NCI-H2227 (cell line): ENCODE data around the gene UFC1.

Source experiments
- DNase-seq: peaks from one replicate; lab custom pipeline; 2025; ENCODE audit not compliant: unreplicated experiment; lab: John Stamatoyannopoulos, UW

The UFC1 gene

DNA sequence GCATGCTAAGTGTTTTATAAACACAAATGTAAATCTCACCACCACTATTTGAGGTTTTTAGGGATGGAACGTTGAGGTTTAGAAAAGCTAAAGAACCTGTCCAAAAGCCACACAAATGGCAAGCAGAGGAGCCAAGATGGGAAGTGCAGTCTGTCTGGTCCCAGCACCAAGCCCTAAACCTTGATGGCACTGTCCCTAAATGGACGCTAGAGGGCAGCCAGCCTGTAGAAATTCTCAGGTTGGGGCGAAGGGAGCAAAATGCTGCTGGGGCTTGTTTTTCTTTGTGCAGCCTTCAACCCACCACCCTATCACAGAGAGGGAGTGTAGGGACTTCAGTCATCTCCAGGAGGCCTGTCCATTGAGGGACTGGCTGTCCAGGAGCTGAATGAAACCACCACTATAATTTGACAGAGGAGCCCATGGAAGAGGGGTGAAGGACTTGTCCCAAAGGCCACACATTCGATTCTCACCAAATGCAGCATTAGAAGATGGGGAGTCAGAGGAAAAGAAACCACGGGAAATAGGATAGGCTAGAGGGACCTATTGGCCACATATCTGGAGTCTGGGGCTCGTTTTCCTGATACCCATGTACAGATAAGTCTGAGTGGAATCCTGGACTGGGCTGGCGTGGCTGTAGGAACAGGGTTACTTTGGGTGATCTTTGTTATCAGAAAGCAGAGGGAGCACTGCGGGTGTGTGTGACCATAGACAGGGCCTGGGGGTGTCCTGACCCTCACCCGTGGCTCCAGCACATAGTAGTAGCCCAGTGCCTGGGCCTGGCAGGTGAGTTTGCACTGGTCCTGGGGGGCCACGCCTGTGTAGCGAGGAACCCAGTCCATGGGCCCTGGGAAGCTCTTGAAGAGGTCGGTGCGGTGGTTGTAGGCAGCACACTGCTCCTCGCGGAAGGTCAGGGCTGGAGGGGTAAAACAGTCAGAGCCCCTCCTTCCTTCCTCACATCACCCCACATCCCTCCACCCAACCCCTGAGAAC, 39.0 kb downstream of the UFC1 start:
- peak; percentile 87 for DNase-seq

DNA sequence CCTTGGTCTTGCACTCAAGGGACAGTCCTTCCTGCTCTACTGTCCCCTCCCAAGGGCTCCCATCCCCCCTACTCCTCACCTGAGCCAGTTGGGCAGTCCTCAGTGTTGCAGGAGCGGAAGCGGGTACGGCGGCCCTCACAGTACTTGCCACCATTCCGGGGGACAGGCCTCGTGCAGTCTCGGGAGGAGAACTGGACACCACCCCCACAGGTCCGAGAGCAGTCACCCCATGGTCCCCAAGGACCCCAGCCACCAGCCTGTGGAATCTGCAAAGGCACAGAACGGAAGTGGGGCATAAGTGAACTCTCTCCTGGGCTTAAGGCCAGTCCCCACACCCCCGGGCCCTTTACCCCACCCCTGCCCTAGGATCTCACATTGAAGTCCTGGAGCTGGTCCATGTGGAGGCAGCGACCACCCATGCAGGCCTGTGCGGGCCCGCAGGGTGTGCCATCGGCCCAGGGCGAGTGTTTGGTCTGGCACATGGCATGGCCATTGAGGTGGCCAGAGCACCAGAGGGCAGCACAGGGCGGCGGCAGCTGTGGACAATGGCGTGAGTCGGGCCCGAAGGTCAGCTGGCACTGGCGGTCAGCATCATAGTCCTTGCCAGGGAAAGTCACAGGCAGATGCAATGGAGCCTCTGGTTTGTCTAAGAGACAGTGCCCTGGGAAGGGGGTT, 39.9 kb downstream of the UFC1 start:
- DNase-seq: no peak

DNA sequence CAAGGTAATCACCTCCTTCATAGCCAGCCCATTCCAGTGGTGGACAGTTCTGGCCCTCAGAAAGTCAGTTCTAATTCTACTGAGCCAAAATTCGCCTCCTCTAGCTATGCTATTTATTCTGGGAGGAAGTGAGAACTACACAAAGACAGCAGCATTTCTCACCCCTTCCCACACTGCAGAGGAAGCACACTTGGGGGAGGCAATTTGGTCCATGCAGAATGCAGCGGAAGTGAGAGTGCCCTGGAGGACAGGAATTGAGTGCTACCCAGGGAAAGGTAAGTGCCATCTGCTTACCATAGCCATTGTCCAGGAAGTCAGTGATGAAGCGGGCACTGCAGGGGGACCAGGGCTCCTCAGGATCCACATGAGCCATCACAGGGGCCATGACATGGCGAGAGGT, 41.4 kb downstream of the UFC1 start:
- no peak for DNase-seq

DNA sequence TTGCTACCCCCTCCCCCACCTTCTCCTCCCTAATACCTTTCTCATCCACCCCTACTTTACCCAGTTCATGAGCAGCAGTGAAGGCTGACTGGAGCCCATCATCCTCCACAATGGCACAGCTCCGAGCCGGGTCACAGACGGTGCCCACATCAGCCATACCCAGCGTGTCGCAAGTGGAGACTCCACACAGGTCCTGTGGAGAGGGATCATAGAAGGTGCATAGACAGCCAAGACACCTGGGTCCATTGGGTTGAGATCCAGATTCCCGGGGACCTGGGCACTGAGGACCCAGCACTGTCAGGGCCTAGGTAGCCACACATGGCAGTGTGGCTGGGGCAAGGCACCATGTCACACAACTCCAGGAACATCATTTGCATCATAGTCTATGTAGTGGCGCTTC, 42.3 kb downstream of the UFC1 start:
- no peak for DNase-seq

DNA sequence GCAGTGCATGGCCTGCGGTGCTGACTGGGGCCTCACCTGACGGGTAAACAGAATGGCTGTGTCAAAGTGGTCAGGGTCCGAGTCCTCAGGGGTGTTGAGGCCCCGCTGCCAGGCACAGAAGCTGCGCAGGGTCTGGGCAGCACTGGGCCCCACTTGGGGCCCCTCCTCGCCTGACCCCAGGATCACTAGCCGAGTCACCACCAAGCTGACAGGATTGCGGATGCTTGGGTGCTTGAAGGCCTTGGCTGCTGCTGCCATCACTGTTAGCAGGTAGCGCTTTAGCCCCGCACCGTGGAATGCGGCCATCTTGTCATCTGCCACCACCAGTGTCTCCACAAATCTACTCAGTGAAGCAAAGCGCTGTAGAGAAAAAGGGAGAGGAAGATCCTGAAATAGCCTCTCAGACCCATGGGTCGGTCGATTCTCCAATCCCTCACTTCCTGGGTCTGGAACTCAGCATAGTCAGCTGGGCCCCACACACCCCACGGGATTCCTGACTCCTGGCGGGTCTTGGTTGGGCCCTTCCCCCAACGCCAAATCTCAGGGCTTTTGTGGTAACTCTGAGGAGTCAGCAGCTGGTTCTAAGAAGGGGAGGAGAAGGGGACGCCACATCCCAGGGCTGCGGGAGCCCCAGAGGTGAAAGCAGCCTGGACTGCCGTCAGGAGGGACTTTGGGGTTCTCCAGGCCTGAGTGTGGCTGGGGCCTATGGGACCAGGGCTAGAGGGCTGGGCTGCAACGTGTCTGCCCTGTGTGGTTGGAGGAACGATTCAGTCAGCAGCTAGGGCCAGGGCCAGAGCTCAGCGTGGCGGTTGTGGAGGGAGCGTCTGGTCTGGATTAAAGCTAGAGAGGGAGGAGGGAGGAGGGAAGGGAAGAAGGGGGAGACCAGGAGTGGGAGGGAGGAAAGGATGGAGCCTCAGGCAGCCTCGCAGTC, 43.0 kb downstream of the UFC1 start:
- DNase-seq: no peak

DNA sequence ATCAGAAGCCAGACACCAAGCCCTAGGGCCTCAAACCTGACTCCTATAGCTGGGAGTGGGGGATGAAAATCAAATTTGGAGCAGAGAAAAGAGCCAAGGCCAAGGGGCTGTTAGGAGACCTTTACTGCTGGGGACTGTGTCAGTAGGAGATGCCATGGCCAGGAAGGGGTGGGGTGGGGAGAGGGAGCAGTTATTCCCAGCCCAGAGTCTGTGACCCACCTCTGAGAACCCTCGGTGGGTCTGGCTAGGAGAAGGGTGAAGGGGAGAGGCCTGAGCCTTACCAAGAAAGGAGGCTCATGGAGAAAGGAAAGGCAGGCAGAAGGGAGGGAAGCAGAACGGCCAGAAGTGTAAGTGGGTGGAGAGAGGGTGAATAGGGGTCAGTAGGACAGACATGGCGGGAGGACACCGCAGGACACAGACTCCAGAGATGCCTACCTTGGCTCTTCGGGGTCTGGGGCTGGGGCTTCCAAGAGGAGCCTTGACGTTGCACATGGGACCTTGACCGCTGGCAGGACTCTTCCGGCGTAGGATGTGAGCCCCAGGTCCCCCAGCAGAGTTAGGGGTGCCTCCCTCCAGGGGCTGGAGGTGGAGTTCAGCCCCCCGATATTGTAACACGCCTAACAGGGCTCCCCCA, 43.9 kb downstream of the UFC1 start:
- DNase-seq: no peak

DNA sequence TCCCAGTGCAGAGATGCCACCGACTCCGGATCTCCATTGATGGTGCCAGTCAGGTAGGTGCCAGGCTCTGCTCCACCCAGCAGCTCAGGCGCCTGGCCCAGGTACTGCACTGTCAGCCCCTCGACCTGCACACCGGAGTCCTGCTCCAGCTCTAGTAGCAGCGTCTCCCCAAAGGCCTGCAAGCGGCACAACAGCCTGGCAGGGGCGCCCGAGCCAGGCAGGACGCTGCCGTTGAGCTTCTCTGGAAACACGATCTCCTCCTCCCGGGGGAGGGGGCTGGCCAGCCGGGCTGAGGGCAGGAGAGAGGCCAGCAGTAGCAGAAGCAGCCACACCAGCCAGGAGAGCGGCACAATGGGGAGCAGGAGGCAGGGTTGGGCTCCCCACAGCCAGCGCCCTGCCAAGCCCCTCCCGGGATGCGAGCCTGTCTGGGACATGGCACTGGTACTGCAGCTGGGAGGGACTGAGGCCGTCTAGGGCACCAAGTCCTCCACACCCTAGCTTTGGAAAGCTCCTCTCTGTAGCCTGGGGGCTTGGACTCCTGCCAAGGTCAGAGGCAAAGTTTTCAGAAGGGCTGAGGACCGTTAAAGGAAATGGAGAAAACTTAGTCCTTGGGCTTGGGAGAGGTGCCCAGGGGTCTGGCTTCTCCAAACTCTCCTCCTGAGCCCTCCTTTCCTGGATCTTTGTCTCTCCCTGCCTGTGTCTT, 44.6 kb downstream of the UFC1 start:
- DNase-seq: peak; percentile 43

DNA sequence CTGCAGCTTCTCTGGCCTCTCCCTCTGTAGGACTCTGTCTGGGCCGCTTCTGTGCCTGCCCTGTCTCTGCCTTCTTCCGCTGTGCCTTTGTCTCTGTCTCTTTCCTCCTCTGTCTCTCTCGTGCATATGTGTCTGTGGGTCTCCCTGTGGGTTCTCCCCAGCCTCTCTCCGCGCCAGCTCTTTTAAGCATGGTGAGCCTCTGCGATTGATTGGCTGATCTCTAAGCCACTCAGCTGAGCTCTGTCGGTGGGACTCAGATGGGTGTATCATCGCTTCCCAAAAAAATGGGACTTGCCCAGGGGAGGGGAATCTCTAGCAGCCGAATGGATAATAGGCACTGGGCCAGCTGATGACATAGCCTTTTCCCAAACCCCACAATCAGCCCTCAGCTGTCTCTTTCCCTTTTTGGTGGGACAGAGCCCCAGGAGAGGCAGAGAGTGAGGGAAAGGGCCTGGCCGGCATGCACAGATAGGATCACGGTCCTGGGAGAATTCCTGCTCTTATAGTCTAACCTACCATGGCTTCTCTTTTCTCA, 45.2 kb downstream of the UFC1 start, which contains the start of gene ADAMTS4:
TSS of gene ADAMTS4 (minus strand) at position 158 of the 535 bp plus-strand sequence. CDS start 427 bp downstream, outside the sequence.
- no peak for DNase-seq

DNA sequence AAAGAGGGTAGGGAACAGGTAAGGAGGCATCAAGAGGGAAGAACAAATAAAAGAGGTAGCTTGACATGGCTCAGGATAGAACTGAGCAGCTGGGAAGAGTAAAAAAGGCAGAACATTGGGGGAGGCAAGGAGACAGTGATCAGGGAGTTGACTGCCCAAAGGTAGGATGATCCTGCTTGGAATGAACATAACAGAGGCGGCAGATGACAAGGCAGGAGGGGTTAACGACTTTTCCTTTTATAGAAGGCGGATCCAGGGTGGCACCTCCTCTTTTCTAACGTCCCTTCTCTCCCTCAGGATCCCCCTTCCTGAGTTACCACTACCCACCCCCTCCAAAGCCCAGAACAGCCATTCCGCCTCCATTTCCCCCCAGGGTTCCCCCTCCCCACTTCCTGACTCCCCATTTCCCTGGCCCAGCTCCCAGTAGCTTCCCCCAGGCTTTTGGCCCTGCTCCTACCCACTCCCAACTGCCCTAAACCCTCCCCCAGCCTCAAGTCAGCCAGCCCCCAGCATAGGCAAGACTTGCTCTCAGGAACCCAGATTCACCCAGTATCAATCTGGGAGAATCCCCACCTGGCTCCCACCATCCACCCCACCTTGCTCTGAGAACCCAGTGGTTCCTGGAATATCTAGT, 45.8 kb downstream of the UFC1 start:
- no peak for DNase-seq

DNA sequence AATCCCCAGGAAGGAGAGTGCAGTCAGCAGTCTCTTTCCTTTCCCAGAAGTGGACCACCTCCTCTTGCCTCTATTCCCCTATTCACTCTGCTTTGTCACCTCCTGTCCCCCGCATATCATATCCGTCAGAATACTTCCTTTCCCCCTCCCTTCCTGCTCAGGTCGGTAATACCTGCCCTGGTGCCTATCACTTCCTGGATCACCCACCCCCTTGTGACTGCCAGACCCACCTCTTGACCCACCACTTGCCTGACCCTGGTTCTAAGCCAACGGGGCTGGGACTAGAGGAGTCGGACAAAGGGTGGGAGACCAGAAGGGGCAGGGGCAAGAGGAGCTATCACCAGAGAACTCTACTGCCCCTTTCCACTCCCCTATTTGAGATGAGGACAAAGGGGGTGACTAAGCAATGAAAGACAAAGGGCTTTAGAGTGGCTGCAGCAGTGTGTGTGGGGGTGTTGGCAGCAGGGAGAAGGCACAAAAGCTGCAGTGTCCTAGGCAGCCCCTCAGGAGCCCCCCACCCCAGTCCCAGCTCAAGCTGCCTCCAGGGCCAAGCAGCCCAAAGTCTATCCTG, 46.7 kb downstream of the UFC1 start:
- DNase-seq: no peak

DNA sequence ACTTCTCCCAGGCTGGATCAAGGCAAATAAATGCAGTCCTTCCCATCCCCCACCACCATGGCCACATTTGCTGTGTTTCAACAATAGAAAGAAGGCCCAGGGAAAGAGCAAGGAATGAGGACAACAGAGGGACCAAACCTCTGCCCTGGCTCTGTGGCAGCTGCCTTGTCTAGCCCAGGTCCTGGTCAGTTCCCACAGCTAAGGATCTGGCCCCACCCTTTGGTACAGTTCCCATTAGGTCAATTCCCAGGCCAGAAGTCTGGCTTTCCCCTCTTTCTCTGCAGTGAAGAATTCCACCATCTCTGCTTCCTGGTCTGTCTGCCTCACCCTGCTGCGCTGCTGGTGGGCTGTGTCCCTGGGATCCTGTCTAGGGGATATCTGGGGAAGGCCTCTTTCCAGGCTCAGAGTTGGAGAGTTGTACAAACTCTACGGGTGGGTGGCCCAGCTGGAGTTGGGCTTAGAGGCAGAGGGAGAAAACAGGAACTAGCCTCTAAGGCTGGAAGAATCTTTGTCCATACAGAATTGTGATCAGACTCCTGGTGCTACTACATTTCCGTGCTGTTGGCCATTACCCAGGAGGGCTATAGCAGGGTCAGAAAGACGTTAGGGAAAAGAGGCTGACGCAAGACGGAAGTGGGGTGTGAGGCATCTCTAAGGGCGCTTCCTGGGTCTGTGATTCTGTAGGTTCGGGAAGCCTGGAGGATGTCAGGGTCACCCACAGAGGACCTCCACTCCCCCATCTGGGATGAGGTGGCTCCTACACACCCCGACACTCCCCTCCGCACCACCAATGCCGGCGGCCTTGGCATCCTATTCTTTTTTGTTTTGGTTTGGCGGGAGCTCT, 47.4 kb downstream of the UFC1 start:
- DNase-seq: no peak

DNA sequence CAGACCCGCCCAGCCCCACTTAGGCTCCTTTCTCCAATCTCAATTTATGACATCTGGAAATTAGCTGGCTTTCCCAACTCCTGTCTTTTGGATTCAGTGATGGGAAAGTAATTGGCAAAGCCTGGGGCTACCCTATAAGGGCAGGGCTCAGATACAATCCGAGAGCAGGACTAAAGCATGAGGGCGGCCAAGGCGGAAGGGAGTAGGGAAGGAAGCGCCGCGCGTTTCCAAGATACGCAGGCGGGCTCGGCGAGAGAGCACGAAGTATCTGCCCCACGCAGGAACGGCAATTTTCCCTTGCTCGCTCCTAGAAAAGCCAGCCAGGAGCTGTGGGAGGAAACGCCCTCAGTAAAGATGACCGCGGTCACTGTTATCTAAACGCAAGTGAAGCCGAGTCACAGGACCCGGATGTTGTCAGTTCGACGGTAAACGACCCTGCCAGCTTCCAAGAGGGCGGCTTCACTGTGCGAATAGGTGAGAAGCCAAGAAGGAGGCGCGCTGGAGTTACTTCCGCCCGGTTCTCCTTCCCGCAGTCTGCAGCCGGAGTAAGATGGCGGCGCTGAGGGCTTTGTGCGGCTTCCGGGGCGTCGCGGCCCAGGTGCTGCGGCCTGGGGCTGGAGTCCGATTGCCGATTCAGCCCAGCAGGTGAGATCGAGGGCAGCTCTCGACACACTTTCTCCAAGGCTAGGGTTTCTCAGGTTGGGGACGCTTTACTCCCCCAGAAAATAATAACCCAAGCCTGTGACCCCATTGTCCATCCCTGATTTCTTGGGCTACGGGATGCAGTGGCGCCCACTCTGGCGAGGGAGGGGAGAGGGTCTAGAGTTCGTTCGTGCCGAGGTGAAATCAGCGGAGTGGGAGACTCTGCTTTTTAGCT, 48.3 kb downstream of the UFC1 start, which contains the start of gene NDUFS2:
TSS of gene NDUFS2 (plus strand) at position 532 of the 877 bp plus-strand sequence. CDS start at position 551, 19 bp downstream.
- DNase-seq: peak; percentile 99

DNA sequence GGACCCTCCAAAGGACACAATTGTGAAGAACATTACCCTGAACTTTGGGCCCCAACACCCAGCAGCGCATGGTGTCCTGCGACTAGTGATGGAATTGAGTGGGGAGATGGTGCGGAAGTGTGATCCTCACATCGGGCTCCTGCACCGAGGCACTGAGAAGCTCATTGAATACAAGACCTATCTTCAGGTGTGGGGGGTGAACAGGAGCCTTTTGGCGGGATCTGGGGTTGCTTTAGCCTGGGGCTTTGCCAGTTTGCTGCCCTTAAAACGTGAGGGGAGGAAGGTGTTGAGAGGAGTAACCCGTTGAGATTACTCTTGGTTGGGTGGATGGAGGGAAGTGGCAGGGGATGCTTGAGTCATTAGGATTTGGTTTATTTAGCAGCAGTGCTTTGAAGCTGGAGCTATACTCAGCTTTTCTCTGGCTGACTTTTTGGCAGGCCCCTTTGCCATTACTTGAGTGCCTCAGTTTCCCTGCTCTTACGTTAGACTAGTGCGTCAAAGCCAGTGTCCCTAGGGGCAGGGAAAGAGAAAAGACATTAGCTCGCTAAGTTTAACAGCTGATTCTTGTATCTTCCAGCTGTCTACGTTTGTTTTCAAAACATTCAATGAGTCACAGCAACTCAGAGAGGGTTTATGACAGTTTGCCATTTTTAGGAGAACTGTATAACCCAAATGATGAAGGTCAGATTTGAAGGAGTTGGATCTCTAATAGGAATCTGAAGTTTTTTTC, 52.8 kb downstream of the UFC1 start:
- DNase-seq: no peak

DNA sequence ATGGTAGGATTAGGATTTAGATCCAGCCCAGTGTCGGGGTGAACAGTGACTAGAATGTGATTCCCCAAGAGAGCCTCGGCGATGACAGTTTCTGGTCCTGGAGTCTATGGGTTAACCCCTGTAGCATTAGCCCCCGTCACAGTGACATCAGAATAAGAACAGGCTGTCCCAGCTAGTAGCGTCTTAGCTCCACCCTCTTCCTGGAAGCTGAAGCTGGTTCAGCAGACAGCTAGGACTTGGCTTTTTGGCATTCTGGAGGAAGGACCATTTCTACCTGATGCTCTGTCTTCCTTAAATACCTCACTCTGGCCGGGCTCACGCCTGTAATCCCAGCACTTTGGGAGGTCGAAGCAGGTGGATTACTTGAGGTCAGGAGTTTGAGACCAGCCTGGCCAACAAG, 53.4 kb downstream of the UFC1 start:
- no peak for DNase-seq
